Measurements from ENCODE around the gene MAP4K1.

- TF ChIP-seq CREB5 (CRISPR knock-in tag; IDR thresholded peaks at IDR 0.05; ENCODE audit: low read depth) (no peak), CSRNP3 (CRISPR knock-in tag; IDR thresholded peaks at IDR 0.05) (no peak), PATZ1 (CRISPR knock-in tag; IDR thresholded peaks at IDR 0.05; ENCODE audit: borderline replicate concordance) (no peak), PPARA (CRISPR knock-in tag; IDR thresholded peaks at IDR 0.05; ENCODE audit: borderline replicate concordance) (no peak), OSR1 (CRISPR knock-in tag; IDR thresholded peaks at IDR 0.05) (no peak), ZFP30 (CRISPR knock-in tag; IDR thresholded peaks at IDR 0.05) (no peak), ZFP3 (CRISPR knock-in tag; IDR thresholded peaks at IDR 0.05) (no peak), ISL1 (CRISPR knock-in tag; IDR thresholded peaks at IDR 0.05) (no peak)
Observed at GRCh38 chr19:38565691-38566105, 52.1 kb downstream of the MAP4K1 start.
